GM18867 (cell line): Measurements from ENCODE around the gene SPRED2.

ENCODE experiments used
- ATAC-seq: cut with Tn5 transposase; IDR thresholded peaks from one replicate; pipeline ENCODE4 v1.9.1; 2021; ENCODE audit warnings: mild to moderate bottlenecking, moderate library complexity; ENCODE audit not compliant: unreplicated experiment

Gene SPRED2

DNA sequence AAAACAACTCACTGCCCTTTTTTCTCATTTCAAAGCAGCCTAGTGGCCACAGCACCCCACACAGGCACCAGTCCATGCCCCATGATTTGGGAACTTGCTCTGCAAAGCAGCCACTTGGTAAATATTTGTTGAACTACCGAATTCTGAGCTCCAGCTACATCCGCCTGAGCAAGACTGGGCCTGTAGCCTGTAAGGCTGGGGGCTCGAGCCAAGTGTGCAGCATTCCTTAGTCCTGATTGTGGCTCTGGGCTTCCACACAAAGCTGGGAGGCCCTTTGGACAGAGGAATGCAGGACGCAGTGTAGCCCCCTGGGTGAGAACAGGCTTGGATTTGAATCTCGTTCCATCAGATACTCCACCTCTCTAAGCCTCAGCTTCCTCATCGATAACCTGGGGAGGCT, 116.3 kb downstream of the SPRED2 start:
- no peak for ATAC-seq

DNA sequence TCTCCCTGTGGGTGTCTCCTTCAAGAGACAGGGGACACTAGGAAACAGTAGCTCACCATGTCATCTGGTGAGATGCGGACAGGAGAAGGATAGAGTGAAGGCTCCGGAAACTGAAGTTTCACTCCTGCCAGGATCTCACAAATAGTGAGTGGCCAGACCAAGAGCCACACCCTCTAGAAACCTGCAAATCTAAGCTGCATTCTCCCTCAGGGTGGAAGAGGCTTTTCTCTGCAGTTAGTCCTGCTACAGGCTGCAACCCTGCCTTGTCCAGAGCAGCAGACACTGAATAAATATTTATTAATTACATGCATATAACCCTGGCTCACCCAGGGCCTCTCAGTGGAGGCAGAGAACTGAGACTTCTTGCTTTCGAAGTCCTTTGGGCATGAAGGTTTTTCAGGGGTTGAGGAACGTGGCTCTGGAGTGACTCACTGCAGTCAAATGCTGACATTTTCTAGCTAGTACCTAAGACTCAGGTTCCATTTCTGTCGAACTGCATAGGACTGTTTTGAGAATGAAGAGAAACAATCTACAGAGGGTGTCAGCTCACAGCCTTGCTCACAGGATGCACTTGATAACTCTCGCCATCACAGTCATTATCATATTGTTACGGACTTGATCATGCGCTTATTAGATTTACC, 117.5 kb downstream of the SPRED2 start:
- no peak for ATAC-seq

DNA sequence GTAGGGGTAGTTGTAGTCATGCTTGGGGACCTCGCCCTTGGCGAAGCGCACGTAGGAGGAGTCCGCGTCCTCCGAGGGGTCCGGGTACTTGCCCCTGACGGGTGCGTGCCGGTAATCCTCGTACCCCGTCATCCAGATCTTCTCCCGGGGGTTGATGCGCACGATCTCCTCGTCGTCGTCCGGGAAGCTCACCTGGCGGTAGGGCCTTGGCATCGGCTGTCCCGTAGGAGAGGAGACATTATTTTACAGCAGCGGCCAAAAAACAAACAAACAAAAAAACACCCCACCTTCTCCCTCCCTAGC, 118.5 kb downstream of the SPRED2 start:
- ATAC-seq = no peak

DNA sequence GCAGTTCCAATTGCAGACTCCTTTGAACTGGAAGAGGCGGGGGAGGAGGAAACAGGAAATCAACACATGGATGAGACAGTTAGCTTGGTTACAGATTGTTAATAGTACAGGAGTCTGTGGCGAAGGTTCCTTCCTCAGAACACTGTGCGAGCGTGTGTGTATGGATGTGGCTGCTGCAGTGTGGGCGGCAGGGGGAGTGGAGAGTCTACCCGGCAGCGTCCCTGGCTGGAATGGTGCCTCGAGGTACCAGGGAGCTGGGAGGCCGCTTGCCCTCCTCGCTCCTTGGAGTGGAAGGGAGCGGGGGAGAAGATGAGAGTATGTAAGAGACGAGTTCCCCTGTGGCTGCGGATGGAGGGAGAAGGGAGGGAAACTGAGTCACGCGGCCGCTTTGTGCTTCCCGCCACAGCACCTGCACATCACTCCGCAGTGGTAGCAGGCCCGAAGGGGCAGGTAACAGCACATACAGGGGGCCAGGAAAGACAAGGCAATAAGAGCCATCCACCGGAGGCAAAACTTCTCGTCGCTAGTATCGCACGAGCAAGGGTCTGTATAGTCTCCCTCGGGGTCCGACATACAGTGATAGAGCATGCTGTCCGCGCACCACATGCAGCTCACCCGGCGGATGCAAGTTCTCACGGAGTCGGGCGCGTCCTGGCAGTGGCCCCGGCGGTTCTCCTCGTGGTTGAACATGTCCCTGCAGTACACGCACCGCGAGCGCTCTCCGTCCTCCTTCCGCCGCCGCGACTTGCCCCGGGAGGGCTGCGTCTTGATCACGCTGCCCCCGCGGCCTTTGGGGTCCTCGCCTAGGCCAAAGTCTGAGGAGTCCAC, 119.1 kb downstream of the SPRED2 start:
- ATAC-seq = no peak

DNA sequence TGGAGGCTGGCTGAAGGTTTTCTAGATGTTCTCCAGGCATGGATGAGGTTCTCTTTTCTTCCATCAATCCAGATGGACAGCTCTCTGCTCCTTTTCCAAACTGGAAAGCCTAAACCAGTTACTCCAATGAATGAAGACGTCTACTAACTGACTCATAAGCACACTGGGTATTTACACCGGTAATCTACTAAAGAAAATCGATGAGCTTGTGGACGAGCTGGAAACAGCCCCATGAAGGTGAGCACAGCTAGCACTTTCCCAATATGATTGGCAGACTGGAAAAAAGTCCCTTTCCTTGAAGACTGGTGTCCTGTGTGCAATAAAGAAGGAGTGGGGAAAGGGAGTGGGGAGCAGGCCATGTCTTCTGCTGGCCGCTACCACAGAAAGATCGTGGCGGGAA, 120.8 kb downstream of the SPRED2 start:
- ATAC-seq = no peak

DNA sequence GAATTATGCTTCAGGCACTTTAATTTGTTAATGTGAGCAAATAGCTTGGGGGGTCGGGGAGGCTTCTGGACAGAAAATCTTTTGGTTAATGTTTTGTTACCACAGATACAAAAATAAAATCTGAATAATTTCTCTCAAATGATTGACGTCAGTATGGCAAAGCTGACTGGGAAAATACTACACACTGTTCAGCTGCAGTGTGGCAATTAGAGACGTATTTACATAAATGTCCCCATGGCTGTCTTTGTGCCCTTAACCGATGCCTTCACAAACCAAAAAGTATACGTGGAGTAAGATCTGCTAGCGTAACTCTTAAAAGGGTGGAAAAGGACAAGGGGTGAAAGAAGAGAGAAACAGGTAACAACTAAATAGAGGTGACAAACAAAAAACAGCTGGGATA, 121.3 kb downstream of the SPRED2 start:
- no peak for ATAC-seq

DNA sequence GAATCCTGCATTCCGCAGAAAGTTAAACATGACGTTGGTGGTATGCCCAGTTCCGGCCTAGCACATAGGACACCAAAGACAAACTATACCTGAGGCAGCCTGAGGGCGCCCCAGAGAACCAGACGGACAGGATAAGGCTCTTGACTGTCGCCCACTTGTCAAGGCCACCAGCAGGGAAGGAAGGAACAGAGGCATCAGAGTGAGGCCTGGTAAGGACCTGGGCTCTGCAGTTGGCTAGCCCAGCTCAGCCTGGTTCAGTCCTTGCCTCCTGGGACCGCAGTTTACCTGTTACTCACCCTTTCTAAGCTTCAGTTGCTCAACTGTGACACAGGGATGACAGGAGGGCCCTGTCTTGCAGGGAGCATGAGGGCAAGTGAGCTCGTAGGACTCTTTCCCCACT, 122.7 kb downstream of the SPRED2 start:
- ATAC-seq = no peak

DNA sequence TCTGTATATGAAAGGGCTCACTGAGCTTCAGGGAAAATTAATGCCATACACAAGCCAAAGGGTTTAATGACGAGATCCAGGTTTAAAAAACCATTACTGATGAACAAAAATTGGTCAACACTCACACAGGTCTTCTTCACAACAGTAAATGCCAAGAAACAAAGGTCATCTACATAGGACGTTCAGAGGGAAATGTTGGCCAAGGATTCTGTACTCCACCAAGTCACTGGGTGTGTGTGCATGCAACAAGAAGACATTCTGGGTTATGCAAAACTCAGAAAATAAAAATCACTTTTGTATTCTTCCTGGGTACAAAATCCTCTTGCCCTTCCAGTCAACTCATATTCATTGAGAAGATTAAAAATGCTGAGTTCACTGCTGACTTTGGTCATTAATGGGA, 126.5 kb downstream of the SPRED2 start:
- ATAC-seq = no peak

DNA sequence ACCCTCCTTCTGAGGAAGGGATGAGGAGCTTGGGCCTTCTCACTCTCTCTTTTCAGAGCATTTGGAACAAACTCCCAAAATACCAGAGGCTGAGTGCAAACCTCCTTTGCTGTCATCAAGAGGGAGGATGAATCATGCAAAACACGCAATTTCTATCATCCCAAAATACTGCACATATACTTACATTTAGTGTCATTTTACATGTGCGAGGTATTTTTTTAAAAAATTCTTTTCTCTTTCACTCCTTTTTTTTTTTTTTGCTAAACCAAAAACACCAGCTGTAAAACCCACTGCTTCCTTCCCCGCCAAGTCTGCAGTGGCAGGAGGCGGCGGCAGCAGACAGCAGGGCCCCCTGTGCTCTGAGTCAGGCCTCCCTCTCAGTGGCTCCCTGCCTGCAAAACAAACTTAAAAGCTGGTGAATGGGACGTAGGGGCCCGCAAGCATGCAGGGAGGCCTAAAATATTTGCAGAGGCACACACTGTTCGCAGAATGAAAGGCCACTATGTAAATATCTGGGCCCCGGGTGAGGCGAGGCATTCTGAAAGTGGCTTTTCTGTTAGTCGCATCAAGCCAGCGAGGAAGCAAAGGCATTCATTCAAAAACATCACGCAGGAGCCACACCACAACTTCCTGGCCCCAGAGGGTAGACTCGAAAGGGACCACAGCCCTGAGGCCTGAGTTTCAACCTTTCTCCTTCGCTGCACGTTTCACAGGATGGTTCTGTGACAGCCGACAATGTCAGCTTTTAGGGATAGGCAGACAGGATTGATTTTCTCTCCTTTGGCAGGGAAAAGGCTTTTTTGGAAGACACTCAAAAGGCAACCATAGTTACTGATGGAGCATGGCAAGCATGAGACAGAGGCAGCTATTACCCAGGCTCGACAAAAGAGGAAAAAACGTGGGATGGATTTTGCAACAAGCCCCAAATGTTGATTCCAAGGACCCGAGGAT, 131.4 kb downstream of the SPRED2 start:
- ATAC-seq = peak; percentile 85

DNA sequence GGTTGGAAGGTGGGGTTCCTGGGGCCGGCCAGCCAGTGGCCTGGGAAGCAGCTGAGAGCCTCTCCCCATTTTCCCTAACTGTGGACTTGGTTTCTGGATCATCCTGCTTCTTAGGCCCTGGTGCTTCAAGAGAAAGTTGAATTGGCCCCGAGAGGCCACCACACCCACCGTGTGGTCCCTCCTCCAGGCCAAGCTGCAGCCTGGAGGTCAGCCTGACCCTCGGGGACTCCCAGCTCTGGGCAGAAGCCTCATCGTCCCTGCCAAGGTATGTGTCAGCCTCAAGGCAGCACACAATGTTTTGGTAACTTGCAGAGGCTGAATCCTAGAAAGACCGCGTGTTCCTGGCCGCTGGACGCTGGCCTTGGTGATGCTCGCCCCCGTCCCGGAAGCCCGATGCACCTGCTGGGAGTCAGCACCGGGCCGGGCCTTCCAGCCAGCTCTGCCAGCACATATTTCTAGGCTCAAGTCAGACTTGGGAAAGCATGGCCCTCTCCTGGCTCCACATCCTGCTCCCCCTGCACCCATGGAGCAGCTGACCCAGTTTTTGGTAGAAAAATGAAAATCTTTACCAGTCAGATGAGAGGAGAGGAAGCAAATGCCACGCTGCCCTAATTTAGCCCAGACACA, 132.2 kb downstream of the SPRED2 start:
- ATAC-seq = no peak

DNA sequence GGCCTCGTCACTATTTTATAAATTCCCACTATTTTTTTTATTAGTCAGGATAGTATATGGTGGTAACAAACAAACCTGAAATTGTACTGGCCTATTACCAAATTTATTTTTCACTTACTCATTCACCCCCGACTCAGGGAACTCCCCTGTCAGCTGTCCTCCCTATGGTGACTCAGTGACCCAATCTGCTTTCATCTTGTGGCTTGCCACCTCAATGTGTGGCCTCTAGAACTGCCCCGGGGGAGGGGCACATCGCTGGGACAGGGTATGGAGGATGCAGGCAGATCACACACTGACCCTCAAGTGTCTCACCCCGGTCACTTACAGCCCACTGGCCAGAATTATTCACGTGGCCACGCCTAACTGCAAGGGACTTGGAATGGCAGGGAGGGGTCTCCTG, 133.2 kb downstream of the SPRED2 start:
- no peak for ATAC-seq

DNA sequence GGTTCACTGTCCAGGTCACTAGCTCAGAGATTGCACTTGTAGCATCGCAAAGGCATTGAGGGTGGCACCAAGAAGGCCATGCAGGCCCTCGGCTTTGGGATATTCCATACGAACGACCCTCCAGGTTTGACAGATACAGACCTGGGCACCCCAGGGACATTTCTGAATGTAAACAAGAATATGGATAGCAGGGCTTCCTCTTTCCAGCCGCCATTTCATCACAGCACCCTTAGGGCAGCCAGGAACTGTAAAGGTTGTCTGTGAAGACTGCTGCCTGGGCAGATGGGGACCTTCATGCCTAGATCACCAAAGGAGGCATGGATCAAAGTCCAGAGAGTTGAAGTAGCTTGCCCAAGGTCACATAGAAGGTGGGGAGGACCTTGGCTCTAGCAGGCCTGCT, 134.3 kb downstream of the SPRED2 start:
- no peak for ATAC-seq

DNA sequence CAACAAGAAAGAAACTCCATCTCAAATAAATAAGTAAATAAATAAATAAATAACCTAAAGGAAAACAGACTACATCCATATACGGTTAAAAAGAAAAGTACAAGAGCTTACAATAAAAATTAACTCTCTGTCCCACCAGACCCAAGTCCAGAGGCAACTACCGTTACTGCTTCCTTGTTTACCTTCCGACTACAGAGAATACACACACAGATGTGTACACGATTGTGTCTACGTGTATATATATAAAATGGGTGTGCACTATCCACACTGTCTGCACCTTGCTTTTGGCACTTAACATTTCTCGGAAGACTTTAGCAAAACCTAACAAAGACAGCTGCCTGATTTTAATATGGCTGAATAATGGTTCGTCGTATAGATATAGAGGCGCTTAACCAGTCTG, 134.9 kb downstream of the SPRED2 start:
- ATAC-seq = no peak

DNA sequence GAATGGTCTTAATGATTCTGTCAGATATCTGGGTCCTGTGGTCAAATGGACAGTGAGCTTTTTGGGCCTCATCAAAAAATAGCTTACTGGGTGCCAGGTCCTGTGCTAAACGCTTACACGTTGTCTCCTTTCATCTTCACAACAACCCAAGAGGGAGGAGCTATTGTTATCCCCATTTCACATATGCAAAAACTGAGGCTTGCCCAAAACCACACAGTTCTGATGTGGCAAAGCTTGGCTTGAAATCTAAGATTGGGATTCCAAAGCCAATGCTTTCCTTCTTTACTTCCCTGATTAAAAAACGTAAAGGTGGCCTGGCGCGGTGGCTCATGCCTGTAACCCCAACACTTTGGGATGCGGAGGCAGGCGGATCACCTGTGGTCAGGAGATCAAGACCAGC, 135.4 kb downstream of the SPRED2 start:
- ATAC-seq = no peak

DNA sequence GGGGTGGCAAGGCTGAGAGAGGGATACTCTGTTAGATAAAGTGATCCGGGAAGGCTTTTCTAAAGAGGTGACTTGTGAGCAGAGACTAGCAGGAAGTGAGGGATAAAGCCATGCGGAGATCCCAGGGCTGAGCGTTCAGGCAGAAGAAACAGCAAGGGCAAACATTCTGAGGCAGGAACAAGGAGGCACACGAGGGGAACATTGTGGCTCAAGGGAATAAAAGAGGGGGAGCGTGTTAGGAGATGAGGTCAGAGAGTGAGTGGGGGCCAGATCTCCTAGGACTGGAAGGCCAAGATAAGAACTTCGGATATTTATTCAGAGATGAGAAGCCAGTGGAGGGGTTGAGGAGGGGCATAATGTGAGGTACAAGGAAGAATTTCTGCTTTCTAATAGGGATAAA, 137.7 kb downstream of the SPRED2 start:
- ATAC-seq = no peak

DNA sequence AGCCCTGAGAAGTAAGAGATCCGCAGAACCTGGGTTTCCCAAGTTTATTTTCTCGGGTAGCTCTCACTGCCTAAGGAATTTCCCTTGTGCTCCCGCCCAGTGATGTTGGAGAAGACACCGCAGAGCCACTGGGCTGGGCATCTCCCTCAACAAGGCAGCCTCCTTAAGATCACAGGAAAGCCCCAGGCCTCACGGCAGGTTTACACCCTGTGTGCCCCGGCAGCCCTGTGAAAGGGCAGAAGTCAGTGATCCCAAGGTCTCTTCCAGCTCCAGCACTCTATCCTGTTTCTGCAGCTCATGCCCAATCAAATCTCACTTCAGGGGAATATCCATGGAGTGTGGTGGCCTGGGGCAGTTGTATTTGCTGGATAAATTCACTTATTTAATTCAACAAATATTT, 138.3 kb downstream of the SPRED2 start:
- no peak for ATAC-seq

DNA sequence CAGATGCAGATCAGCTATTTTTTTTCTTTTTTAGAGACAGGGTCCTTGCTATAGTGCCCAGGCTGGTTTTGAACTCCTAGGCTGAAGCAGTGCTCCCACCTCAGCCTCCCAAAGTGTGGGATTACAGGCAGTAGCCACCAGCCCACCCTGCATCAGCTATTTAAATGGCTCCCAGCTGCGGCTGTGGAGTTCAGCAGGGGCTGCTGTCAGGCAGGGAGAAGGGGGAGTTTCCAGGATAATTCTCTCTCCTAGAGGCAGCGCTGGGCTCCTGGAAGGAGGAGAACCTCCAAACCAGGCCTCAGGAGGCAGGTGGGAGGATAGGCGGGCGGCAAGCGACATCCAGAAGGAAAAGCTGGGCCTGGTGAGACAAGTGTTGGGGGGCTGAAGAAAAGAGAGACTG, 139.0 kb downstream of the SPRED2 start:
- ATAC-seq = no peak

DNA sequence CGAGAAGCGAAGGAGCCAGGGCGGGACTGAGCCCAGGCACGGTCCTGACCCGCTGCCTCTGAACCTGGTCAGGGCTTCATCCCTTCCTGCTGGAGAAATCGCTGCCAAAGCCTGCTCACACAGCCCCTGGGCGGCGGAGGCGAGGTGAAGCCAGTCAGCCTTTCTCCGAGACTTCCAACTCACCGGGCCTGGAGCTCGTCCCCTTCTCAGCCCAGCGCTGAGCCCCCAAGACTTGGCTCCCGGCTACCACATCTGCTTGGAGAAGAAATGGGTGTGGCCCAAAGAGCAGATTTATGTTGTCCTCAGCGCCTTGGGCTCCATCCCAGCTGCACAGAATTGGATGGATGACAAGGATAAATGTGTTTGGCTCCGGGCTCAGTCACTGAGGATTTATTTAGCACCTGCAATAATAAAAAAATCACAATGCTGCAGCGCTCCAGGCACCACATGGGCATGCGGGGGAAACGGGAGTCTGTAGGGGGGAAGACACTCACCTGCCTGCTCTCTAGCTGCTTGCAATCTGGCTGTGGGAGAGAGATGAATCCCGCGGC, 139.9 kb downstream of the SPRED2 start:
- no peak for ATAC-seq

DNA sequence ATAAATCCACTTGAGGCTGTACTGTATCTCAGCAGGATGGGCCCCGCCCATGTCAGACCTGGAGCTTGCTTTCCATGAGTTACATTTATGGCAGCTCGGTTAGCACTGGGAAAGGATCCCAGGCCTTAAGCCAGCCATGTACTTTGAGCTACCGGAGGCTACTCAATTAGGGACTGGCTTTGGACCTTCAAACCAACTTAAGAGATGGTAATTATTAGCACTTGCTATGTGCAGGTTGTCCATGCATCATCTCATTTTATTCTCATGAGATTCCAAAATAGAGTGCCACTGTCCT, 140.3 kb downstream of the SPRED2 start:
- ATAC-seq = no peak

DNA sequence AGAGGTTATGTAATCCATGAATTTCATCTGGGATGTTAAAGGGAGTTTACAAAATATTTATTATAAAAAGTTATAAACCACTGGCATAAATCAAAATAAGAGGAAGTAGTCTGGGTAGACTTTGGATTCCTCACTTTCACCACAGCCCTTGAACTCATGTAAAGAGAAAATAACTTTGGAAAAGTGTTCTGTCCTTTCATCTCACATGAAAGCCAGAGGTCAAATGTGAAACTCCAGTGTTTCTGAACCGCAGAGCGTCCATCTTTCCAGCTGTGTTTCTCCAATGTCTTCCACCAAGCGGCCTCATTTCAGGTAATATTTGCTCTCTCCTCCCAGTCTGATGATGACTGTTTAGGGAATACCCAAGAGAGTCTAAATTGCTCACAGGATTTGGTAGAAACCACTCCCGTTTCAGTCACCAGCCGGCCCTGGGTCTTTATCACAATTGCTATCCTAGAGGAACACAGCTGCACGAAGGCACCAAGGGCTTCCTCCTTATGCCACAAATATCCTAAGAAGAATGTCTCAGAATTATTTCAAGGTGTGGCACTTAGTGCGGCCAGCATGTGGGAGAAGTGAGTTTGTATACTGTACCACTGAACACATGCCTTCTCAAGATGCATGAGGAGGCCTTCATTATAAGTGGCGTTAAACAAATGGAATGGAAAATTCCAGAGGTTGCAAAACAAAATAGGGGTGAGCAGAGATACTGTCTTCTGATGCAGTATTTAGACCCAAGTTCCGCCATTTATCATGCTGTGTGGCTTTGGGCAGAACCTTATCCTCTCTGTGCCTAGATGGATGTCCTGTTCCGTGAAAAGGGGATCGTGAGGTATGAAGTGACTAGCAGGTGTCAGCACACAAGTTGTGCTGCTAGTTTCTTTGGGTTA, 140.9 kb downstream of the SPRED2 start:
- ATAC-seq = no peak
